ENCODE results near the gene PLXNA2.

PLXNA2 gene

DNA sequence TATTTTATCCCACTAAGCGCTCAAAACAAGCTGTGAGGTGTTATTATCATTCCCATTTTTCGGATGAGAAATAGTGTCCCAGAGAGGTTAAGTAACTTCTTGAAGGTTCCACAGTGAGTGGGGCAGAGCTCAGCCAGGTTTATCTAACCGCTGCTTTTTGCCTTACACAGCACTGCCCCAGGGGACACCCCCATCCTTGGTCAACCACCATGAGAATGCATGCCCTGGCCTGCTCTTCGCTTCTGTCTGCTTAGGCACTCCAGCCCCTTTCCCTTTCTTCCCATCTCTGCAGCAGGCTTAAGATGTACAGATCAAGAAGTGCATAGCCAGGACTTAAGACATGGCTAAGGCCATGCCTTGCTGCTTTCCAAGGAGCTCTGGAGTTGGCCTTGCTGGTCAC lies 174.3 kb downstream of the PLXNA2 start:
- H3K4me3 ChIP-seq (replicated peaks; ENCODE audit: low read depth, low read length) = no peak overlapping the region
- no peak for DNase-seq (ENCODE audit: extremely low read depth, low read depth)
- TF ChIP-seq, protein P1, sequence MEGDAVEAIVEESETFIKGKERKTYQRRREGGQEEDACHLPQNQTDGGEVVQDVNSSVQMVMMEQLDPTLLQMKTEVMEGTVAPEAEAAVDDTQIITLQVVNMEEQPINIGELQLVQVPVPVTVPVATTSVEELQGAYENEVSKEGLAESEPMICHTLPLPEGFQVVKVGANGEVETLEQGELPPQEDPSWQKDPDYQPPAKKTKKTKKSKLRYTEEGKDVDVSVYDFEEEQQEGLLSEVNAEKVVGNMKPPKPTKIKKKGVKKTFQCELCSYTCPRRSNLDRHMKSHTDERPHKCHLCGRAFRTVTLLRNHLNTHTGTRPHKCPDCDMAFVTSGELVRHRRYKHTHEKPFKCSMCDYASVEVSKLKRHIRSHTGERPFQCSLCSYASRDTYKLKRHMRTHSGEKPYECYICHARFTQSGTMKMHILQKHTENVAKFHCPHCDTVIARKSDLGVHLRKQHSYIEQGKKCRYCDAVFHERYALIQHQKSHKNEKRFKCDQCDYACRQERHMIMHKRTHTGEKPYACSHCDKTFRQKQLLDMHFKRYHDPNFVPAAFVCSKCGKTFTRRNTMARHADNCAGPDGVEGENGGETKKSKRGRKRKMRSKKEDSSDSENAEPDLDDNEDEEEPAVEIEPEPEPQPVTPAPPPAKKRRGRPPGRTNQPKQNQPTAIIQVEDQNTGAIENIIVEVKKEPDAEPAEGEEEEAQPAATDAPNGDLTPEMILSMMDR (IDR thresholded peaks at IDR 0.05; ENCODE audit: low read depth, low read length, missing control alignments) = no peak

DNA sequence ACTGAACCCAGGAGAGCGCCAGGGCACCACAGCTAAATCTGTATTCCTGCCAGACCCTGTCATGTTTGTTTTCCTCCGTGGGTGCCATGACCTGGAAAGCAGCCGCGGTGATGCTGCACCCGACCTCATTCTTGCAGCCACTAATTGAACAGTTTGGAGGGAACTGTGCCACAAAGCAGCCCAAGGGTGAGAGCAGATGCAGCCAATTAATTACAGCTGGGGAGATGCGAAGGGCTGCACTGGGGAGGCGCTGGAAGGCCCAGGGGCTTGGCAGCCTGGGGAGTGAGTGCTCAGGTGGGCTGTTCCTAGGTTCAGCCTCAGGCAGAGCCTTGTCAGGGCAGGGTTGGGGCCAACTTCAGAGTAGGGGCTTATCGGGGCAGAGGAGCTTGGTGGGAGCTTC lies 174.9 kb downstream of the PLXNA2 start:
- TF ChIP-seq, protein P1 (IDR thresholded peaks at IDR 0.05; ENCODE audit: low read depth, low read length, missing control alignments) = no peak
- no peak overlapping the region for H3K4me3 ChIP-seq (replicated peaks; ENCODE audit: low read depth, low read length)
- DNase-seq (ENCODE audit: extremely low read depth, low read depth) = no peak

- TF ChIP-seq, protein P1 (IDR thresholded peaks at IDR 0.05; ENCODE audit: low read depth, low read length, missing control alignments) = no peak
- H3K4me3 ChIP-seq (replicated peaks; ENCODE audit: low read depth, low read length) = no peak overlapping the region
- DNase-seq (ENCODE audit: extremely low read depth, low read depth) = no peak
These were observed 175.3 kb downstream of the PLXNA2 start for GRCh38 chr1:208068908-208069307.

- no peak for DNase-seq (ENCODE audit: extremely low read depth, low read depth)
- TF ChIP-seq, protein P1 (IDR thresholded peaks at IDR 0.05; ENCODE audit: low read depth, low read length, missing control alignments) = no peak
- H3K4me3 ChIP-seq (replicated peaks; ENCODE audit: low read depth, low read length) = no peak overlapping the region
These were observed 175.8 kb downstream of the PLXNA2 start for GRCh38 chr1:208068407-208068806.

DNA sequence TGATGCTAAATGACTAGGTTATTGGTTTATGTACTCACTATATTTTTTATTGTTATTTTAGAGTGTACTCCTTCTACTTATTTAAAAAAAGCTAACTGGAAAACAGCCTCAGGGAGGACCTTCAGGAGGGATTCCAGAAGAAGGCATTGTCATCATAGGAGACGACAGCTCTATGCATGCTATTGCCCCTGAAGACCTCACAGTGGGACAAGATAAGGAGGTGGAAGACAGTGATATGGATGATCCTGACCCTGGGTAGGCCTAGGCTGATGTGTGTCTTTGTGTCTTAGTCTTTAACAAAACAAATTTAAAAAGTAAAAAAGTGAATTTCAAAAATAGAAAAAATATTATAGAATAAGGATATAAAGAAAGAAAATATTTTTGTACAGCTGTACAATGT lies 177.6 kb downstream of the PLXNA2 start:
- DNase-seq (ENCODE audit: extremely low read depth, low read depth) = no peak
- TF ChIP-seq, protein P1 (IDR thresholded peaks at IDR 0.05; ENCODE audit: low read depth, low read length, missing control alignments) = no peak

GRCh38 chr1:208065862-208066261 lies 178.3 kb downstream of the PLXNA2 start:
- H3K4me3 ChIP-seq (replicated peaks; ENCODE audit: low read depth, low read length) = no peak overlapping the region
- TF ChIP-seq, protein P1 (IDR thresholded peaks at IDR 0.05; ENCODE audit: low read depth, low read length, missing control alignments) = no peak
- DNase-seq (ENCODE audit: extremely low read depth, low read depth) = no peak

More for the DNA sequence above, 177.6 kb downstream of the PLXNA2 start:
- no peak overlapping the region for H3K4me3 ChIP-seq (replicated peaks; ENCODE audit: low read depth, low read length)

DNA sequence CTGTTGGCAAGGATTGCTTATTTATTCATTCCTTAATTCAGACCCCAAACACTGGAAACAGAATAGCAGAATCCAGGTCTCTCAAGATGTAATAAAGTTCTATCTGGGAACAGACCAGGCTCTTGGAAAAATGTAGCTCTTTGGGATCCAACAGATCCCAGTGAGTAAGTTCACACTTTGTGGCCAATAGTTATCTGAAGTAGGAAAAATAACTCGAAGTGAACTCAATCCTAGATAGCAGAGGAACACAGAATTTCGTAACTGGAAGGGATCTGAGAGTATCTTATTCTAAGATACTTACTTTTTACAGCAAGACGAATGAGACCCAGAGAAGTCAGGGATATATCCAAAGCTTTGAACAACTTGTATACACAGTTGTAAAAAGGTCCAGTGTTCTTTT lies 182.6 kb downstream of the PLXNA2 start:
- H3K4me3 ChIP-seq (replicated peaks; ENCODE audit: low read depth, low read length) = no peak overlapping the region
- no peak for DNase-seq (ENCODE audit: extremely low read depth, low read depth)
- TF ChIP-seq, protein P1 (IDR thresholded peaks at IDR 0.05; ENCODE audit: low read depth, low read length, missing control alignments) = no peak

Data from HFF-Myc (cell line).